Osteoblast (primary cell): ENCODE measurements around the gene VPS13A. TPM values are rescaled to one million over a fixed set of nuclear protein-coding genes. Genes with fewer than 3 reads are reported as not detected.

Experiments used
- DNase-seq: peaks from one replicate; pipeline ENCODE4 v3.0.0; 2011; ENCODE audit warnings: low spot score, mixed read lengths; ENCODE audit not compliant: insufficient read length; ENCODE audit errors: missing footprints
- H2AFZ ChIP-seq: 2 replicates; pipeline ENCODE4 v1.6.0; 2011; ENCODE audit warnings: mild to moderate bottlenecking, low read length
- H3K27ac ChIP-seq: 2 replicates; pipeline ENCODE4 v1.5.1; 2011; ENCODE audit warnings: mild to moderate bottlenecking, low read depth, low read length, moderate library complexity
- H3K27me3 ChIP-seq: 2 replicates; pipeline ENCODE4 v1.6.0; 2012; ENCODE audit warnings: mild to moderate bottlenecking, control low read depth, inconsistent platforms, low read length, moderate library complexity; ENCODE audit not compliant: insufficient read depth
- H3K36me3 ChIP-seq: 2 replicates; pipeline ENCODE4 v1.5.1; 2011; ENCODE audit warnings: mild to moderate bottlenecking, low read length, control low read depth, moderate library complexity; ENCODE audit not compliant: insufficient read depth
- H3K4me1 ChIP-seq: 2 replicates; pipeline ENCODE4 v1.5.1; 2011; ENCODE audit warnings: mild to moderate bottlenecking, low read length, control low read depth, moderate library complexity; ENCODE audit not compliant: insufficient read depth
- H3K4me2 ChIP-seq: 2 replicates; pipeline ENCODE4 v1.6.0; 2011; ENCODE audit warnings: mild to moderate bottlenecking, low read length; ENCODE audit not compliant: insufficient read depth
- H3K4me3 ChIP-seq: fragments of 200-600 bp; sonication (generic); 3 replicates; pipeline ENCODE4 v1.5.1; 2012; ENCODE audit warnings: mild to moderate bottlenecking, low read length, inconsistent platforms; ENCODE audit not compliant: insufficient read depth
- H3K79me2 ChIP-seq: 2 replicates; pipeline ENCODE4 v1.6.0; 2012; ENCODE audit warnings: mild to moderate bottlenecking, low read length, control low read depth, inconsistent platforms; ENCODE audit not compliant: insufficient read depth
- H3K9me3 ChIP-seq: 2 replicates; pipeline ENCODE4 v1.5.1; 2011; ENCODE audit warnings: low read depth, low read length, control low read depth
- H4K20me1 ChIP-seq: 2 replicates; pipeline ENCODE4 v1.6.0; 2012; ENCODE audit warnings: mild to moderate bottlenecking, low read length, control low read depth; ENCODE audit not compliant: insufficient read depth
- total RNA-seq: library from RNA; depleted of rRNA; stranded (reverse); fragments of >200 nt; gene quantifications from 2 replicates; pipeline ENCODE4 v1.2.3, GENCODE V29; 2012
- TF ChIP-seq, protein P1 (sequence below): IDR thresholded peaks from 2 replicates; pipeline ENCODE4 v1.5.1; 2011; ENCODE audit warnings: mild to moderate bottlenecking, low read depth, low read length, moderate library complexity; ENCODE audit errors: extremely low read depth

The VPS13A gene
- total RNA-seq, 1 donor, result 60.4 TPM

DNA sequence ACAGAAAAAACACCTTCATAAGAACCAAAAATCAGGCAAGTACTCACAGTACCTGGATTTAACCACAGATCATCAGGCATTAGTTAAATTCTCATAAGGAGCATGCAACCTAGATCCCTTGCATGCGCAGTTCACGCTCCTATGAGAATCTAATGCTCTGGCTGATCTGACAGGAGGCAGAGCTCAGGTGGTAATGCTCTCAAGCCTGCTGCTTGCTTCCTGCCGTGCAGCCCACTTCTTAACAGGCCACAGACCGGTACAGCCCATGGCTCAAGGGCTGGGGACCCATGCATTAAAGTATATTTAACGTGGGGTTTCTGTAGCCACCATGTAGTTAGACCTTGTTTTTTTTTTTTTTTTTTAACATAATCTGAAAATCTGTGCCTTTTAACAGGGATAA lies 147.7 kb downstream of the VPS13A start:
- Histone ChIP-seq H3K4me2 (no peak overlapping the region), H3K4me3 (no peak overlapping the region), H3K36me3 (peaks cover 4% of the 10 kb centered on the region), H3K79me2 (no peaks in the 10 kb centered on the region), H3K4me1 (no peaks in the 10 kb centered on the region), H2AFZ (no peak overlapping the region), H3K9me3 (no peaks in the 10 kb centered on the region), H4K20me1 (no peaks in the 10 kb centered on the region), H3K27me3 (no peaks in the 10 kb centered on the region), H3K27ac (no peak overlapping the region)
- DNase-seq, result no peak
- TF ChIP-seq, protein P1, sequence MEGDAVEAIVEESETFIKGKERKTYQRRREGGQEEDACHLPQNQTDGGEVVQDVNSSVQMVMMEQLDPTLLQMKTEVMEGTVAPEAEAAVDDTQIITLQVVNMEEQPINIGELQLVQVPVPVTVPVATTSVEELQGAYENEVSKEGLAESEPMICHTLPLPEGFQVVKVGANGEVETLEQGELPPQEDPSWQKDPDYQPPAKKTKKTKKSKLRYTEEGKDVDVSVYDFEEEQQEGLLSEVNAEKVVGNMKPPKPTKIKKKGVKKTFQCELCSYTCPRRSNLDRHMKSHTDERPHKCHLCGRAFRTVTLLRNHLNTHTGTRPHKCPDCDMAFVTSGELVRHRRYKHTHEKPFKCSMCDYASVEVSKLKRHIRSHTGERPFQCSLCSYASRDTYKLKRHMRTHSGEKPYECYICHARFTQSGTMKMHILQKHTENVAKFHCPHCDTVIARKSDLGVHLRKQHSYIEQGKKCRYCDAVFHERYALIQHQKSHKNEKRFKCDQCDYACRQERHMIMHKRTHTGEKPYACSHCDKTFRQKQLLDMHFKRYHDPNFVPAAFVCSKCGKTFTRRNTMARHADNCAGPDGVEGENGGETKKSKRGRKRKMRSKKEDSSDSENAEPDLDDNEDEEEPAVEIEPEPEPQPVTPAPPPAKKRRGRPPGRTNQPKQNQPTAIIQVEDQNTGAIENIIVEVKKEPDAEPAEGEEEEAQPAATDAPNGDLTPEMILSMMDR, result no peak

DNA sequence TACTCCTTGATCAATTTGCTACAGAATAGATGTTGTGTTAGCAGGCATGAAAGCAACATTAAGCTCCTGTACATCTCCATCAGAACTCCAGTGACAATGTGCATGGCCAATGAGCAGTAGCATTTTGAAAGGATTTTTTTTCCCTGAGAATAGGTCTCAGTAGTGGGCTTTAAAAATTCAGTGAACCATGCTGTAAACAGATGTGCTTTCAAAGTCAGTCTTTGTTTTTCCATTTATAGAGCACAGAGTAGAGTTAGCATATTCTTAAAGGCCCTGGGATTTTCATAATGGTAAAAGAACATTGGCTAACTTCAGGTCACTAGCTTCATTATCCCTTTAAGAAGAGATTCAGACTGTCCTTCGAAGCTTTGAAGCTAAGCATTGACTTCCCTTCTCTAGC lies 150.8 kb downstream of the VPS13A start:
- no peaks in the 10 kb centered on the region for H3K4me1 ChIP-seq
- no peak for DNase-seq
- H3K27me3 ChIP-seq, result no peaks in the 10 kb centered on the region
- H2AFZ ChIP-seq, result no peak overlapping the region
- H3K9me3 ChIP-seq, result no peaks in the 10 kb centered on the region
- no peak overlapping the region for H3K27ac ChIP-seq
- no peak overlapping the region for H3K4me2 ChIP-seq
- peaks cover 3% of the 10 kb centered on the region for H3K36me3 ChIP-seq
- no peak overlapping the region for H3K4me3 ChIP-seq
- H3K79me2 ChIP-seq, result no peaks in the 10 kb centered on the region
- H4K20me1 ChIP-seq, result no peaks in the 10 kb centered on the region
- TF ChIP-seq, protein P1, result no peak

DNA sequence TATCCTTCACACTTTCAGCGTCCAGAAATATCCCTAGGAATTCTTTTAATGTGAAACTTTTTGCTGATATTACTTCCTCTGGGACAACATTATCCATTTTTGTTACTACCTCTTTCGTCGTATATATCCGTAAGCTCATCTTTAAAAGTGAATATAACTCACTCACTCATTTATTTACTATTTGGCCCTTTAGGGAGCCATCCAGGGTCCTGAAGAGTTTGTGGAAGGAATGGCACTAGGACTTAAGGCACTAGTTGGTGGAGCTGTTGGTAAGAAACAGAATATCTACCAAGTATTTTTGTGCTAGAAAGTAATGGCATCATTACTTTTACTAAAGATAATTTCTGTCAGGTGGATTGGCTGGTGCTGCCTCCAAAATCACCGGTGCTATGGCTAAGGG lies 192.7 kb downstream of the VPS13A start:
- H2AFZ ChIP-seq, result no peak overlapping the region
- no peak for DNase-seq
- H4K20me1 ChIP-seq, result no peaks in the 10 kb centered on the region
- no peak overlapping the region for H3K4me2 ChIP-seq
- H3K79me2 ChIP-seq, result no peaks in the 10 kb centered on the region
- no peak overlapping the region for H3K27ac ChIP-seq
- H3K36me3 ChIP-seq, result peaks cover 7% of the 10 kb centered on the region
- H3K9me3 ChIP-seq, result no peaks in the 10 kb centered on the region
- TF ChIP-seq, protein P1, result no peak
- H3K4me3 ChIP-seq, result no peak overlapping the region
- H3K27me3 ChIP-seq, result no peaks in the 10 kb centered on the region
- H3K4me1 ChIP-seq, result peaks cover 2% of the 10 kb centered on the region

DNA sequence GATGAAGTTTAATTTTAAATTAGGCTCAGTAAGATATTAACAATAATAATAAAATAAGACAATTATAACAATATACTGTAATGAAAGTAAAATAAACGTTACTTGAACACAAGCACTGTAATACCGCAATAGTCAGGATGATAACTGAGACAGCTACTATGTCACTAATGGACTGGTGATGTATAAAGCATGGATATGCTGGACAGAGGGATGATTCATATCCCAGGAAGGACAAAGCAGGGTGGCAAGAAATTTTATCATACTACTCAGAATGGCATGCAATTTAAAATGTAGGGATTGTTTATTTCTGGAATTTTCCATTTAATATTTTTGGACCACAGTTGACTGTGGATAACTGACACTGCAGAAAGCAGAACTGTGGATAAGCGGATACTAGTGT lies 196.9 kb downstream of the VPS13A start:
- H2AFZ ChIP-seq, result no peak overlapping the region
- no peak overlapping the region for H3K4me2 ChIP-seq
- no peaks in the 10 kb centered on the region for H3K27me3 ChIP-seq
- H3K9me3 ChIP-seq, result no peaks in the 10 kb centered on the region
- H3K4me1 ChIP-seq, result no peaks in the 10 kb centered on the region
- DNase-seq, result no peak
- no peak overlapping the region for H3K4me3 ChIP-seq
- TF ChIP-seq, protein P1, result no peak
- no peaks in the 10 kb centered on the region for H3K79me2 ChIP-seq
- no peaks in the 10 kb centered on the region for H4K20me1 ChIP-seq
- no peak overlapping the region for H3K27ac ChIP-seq
- peaks cover 7% of the 10 kb centered on the region for H3K36me3 ChIP-seq
